A549 (cell line): ENCODE results near the gene HINFP. TPM values are rescaled to one million over a fixed set of nuclear protein-coding genes. Genes with fewer than 3 reads are reported as not detected.

Experiments
- ATAC-seq, 2 experiments: fragments of 200-7000 bp in 1 of 2; fragments of >200 bp in 1 of 2; cut with Nextera tagmentation in 1 of 2; cut with Tn5 transposase in 1 of 2; 3 replicates each; pipeline versions ENCODE4 v1.8.0 to v1.9.1; 2018 to 2020; ENCODE audit warnings: mild to moderate bottlenecking in 1 of 2, moderate library complexity in 1 of 2
- CTCF ChIA-PET: fragments of 300-600 bp; sonication (Branson Sonifier 250); formaldehyde crosslinking; extraction: SDS; loops from one replicate; lab custom pipeline; 2021; ENCODE audit warnings: antibody characterized with exemption, inconsistent platforms; lab: Yijun Ruan, JAX
- POLR2A ChIA-PET: fragments of 350-600 bp; formaldehyde crosslinking; extraction: SDS; loops from one replicate; lab custom pipeline; 2021; ENCODE audit warnings: antibody characterized with exemption, inconsistent platforms; lab: Yijun Ruan, JAX
- DNase-seq, 2 experiments: peaks; one replicate each; pipeline versions ENCODE4 v3.0.0 to v3.0.0-alpha.2; 2011 to 2016; ENCODE audit warnings: low read depth in 1 of 2, low spot score in 1 of 2
- FAIRE-seq: peaks from 2 replicates; lab custom pipeline; 2011; peaks lifted over from hg19 to GRCh38; lab: Jason Lieb, UNC
- H3K27ac ChIP-seq, 2 experiments: fragments of >200 bp; sonication (Bioruptor Twin); formaldehyde crosslinking; 3 replicates each; pipeline ENCODE4 v1.5.1; 2016 to 2017
- H3K4me1 ChIP-seq: fragments of >200 bp; sonication (Bioruptor Twin); formaldehyde crosslinking; 3 replicates; pipeline ENCODE4 v1.6.1; 2016
- H3K4me2 ChIP-seq: fragments of >200 bp; sonication (Bioruptor Twin); formaldehyde crosslinking; 3 replicates; pipeline ENCODE4 v1.6.1; 2016
- H3K4me3 ChIP-seq: fragments of >200 bp; sonication (Bioruptor Twin); formaldehyde crosslinking; 3 replicates; pipeline ENCODE4 v1.5.1; 2016
- H3K9me3 ChIP-seq: fragments of >200 bp; sonication (Bioruptor Twin); formaldehyde crosslinking; 3 replicates; pipeline ENCODE4 v1.6.1; 2016
- ATOH8 ChIP-seq: fragments of 250-450 bp; sonication (Bioruptor Pico); IDR thresholded peaks from 2 replicates; pipeline ENCODE4 v1.5.0; 2020; ENCODE audit warnings: low read depth, mild to moderate bottlenecking, moderate library complexity
- CBX2 ChIP-seq: fragments of 200-600 bp; sonication (generic); IDR thresholded peaks from 2 replicates; pipeline ENCODE4 v1.6.1; 2016; ENCODE audit warnings: low read depth, mild to moderate bottlenecking, borderline replicate concordance
- CBX8 ChIP-seq: fragments of 200-600 bp; sonication (generic); IDR thresholded peaks from 2 replicates; pipeline ENCODE4 v1.6.1; 2016
- CHD2 ChIP-seq: fragments of 150-350 bp; IDR thresholded peaks from 2 replicates; pipeline ENCODE4 v1.6.1; 2014; ENCODE audit warnings: low read length; ENCODE audit not compliant: partially characterized antibody
- CHD4 ChIP-seq: fragments of 200-600 bp; sonication (generic); IDR thresholded peaks from 2 replicates; pipeline ENCODE4 v1.6.1; 2016; ENCODE audit warnings: antibody characterized with exemption, mild to moderate bottlenecking, borderline replicate concordance
- EHMT2 ChIP-seq: fragments of 200-600 bp; sonication (generic); IDR thresholded peaks from 2 replicates; pipeline ENCODE4 v1.6.1; 2016; ENCODE audit warnings: antibody characterized with exemption, low read depth, mild to moderate bottlenecking, moderate library complexity
- ELK1 ChIP-seq: fragments of 150-350 bp; IDR thresholded peaks from 2 replicates; pipeline ENCODE4 v1.6.1; 2014; ENCODE audit warnings: low read depth, mild to moderate bottlenecking, low read length
- ESRRA ChIP-seq: fragments of 150-350 bp; IDR thresholded peaks from 2 replicates; pipeline ENCODE4 v1.6.1; 2014; ENCODE audit warnings: mild to moderate bottlenecking, low read length, borderline replicate concordance
- FOSB ChIP-seq: fragments of 250-450 bp; sonication (Bioruptor Pico); IDR thresholded peaks from 2 replicates; pipeline ENCODE4 v1.5.0; 2020; ENCODE audit warnings: mild to moderate bottlenecking, moderate library complexity
- HDAC2 ChIP-seq: fragments of 200-600 bp; sonication (generic); IDR thresholded peaks from 2 replicates; pipeline ENCODE4 v1.6.1; 2016
- HES2 ChIP-seq: fragments of >200 bp; sonication (Bioruptor Twin); formaldehyde crosslinking; IDR thresholded peaks from 2 replicates; pipeline ENCODE4 v1.6.1; 2016
- HEYL ChIP-seq: fragments of 250-450 bp; sonication (Bioruptor Pico); IDR thresholded peaks from 2 replicates; pipeline ENCODE4 v1.8.0; 2021; ENCODE audit warnings: mild to moderate bottlenecking, moderate library complexity
- KDM5A ChIP-seq: fragments of 200-600 bp; sonication (generic); IDR thresholded peaks from 2 replicates; pipeline ENCODE4 v1.6.1; 2016; ENCODE audit warnings: antibody characterized with exemption, mild to moderate bottlenecking
- NFE2L2 ChIP-seq: fragments of 150-350 bp; conservative IDR thresholded peaks from 2 replicates; pipeline ENCODE4 v1.6.1; 2014; ENCODE audit warnings: low read length
- NPAS2 ChIP-seq: fragments of 250-450 bp; sonication (Bioruptor Pico); IDR thresholded peaks from 2 replicates; pipeline ENCODE4 v1.8.0; 2022; ENCODE audit warnings: mild to moderate bottlenecking, moderate library complexity, borderline replicate concordance
- NR3C1 ChIP-seq: fragments of >200 bp; sonication (Bioruptor Twin); formaldehyde crosslinking; IDR thresholded peaks from 3 replicates; pipeline ENCODE4 v1.6.1; 2017
- PBX3 ChIP-seq: IDR thresholded peaks from 2 replicates; pipeline ENCODE4 v1.6.1; 2012
- POLR2AphosphoS2 ChIP-seq: conservative IDR thresholded peaks from 2 replicates; pipeline ENCODE4 v1.6.1; 2012; ENCODE audit warnings: low read length, improper control_type of control experiment, inconsistent platforms
- RAD21 ChIP-seq, 2 experiments: fragments of >200 bp in 1 of 2; sonication (Bioruptor Twin) in 1 of 2; formaldehyde crosslinking in 1 of 2; IDR thresholded peaks in 1 of 2; conservative IDR thresholded peaks in 1 of 2; 2 replicates in 1 of 2; 3 replicates in 1 of 2; pipeline ENCODE4 v1.6.1; 2012 to 2018; ENCODE audit warnings: inconsistent platforms in 1 of 2
- SMC3 ChIP-seq: fragments of >200 bp; sonication (Bioruptor Twin); formaldehyde crosslinking; IDR thresholded peaks from 3 replicates; pipeline ENCODE4 v1.6.1; 2018; ENCODE audit warnings: inconsistent platforms
- USF2 ChIP-seq: fragments of 450-650 bp; IDR thresholded peaks from 2 replicates; pipeline ENCODE4 v1.6.1; 2014; ENCODE audit warnings: antibody characterized with exemption
- ZFP36 ChIP-seq: fragments of 450-650 bp; IDR thresholded peaks from 2 replicates; pipeline ENCODE4 v1.6.1; 2014; ENCODE audit warnings: borderline replicate concordance; ENCODE audit not compliant: partially characterized antibody
- WGBS: methylation state at CpG from one replicate; pipeline ENCODE4 v1.1.6; 2017; ENCODE audit errors: missing lambda C conversion rate; 5-methylcytosine and 5-hydroxymethylcytosine counted together
- polyA plus RNA-seq, 4 experiments: library from polyadenylated mRNA; depleted of rRNA in 3 of 4; stranded (reverse); fragments of >200 nt; fragmentation: RNase III in 1 of 4; extraction: RNeasy Plus Mini Kit Qiagen cat#74134 plus additional on column Dnase treatment in 1 of 4; gene quantifications; 2 replicates in 3 of 4; 3 replicates in 1 of 4; pipeline ENCODE4 v1.2.3, GENCODE V29; 2011 to 2017

The HINFP gene
- polyA plus RNA-seq, 2 of the 4 experiments (the other 2 are of a cell fraction) = 10.0 to 13.0 TPM

- H3K4me2 ChIP-seq = no peak overlapping the region
- ATAC-seq (no peak), FAIRE-seq (no peak), DNase-seq (no peak)
- no peak overlapping the region for H3K27ac ChIP-seq
- H3K4me3 ChIP-seq = no peak overlapping the region
- peaks cover 11% of the 10 kb centered on the region for H3K4me1 ChIP-seq
- ChIA-PET CTCF (interaction anchor here (0.7 to 2.8 kb wide), 11 partner anchors 8 to 225 kb away, joined by 3 to 9 read pairs (median 3); partner anchors contain the start of genes DPAGT1, HINFP and NLRX1), POLR2A (interaction anchor here (1.8 to 2.4 kb wide), 2 partner anchors 9 to 10 kb away, joined by 9 to 10 read pairs; partner anchors contain the start of genes DPAGT1 and HINFP)
- WGBS = 77% methylated on average over 11 of the region's 12 CpGs
- H3K9me3 ChIP-seq = no peaks in the 10 kb centered on the region
- TF ChIP-seq USF2 (no peak), ZFP36 (no peak), POLR2AphosphoS2 (no peak), NFE2L2 (no peak)
Observed at GRCh38 chr11:119112314-119113020, 8.9 kb upstream of the HINFP start.

- no peak overlapping the region for H3K27ac ChIP-seq
- TF ChIP-seq EHMT2 = no peak
- TF ChIP-seq, all 56 proteins: peak for 0
- Histone ChIP-seq H3K4me3 (no peak overlapping the region), H3K4me1 (peaks cover 2% of the 10 kb centered on the region; the same call in 2 of the 3 replicates), H3K9me3 (no peaks in the 10 kb centered on the region), H3K4me2 (no peak overlapping the region)
- 94% methylated on average over 5 of the region's 9 CpGs for WGBS
- DNase-seq (no peak), ATAC-seq (no peak), FAIRE-seq (no peak)
- ChIA-PET CTCF (no interaction called here), POLR2A (no interaction called here)
Observed at GRCh38 chr11:119113716-119114115, 7.7 kb upstream of the HINFP start.

- Histone ChIP-seq H3K4me1 (no peaks in the 10 kb centered on the region), H3K9me3 (no peaks in the 10 kb centered on the region), H3K4me2 (no peak overlapping the region), H3K4me3 (no peak overlapping the region), H3K27ac (no peak overlapping the region)
- WGBS = 85% methylated on average over 5 of the region's 5 CpGs
- POLR2A ChIA-PET = no interaction called here
- ATAC-seq = no peak
- DNase-seq = no peak
- CTCF ChIA-PET = no interaction called here
- no peak for TF ChIP-seq RAD21 (conservative IDR thresholded peaks at IDR 0.05 in 1 of 2, IDR thresholded peaks at IDR 0.05 in 1 of 2)
- no peak for FAIRE-seq
Observed at GRCh38 chr11:119114351-119114750, 7.0 kb upstream of the HINFP start.

GRCh38 chr11:119115484-119116234 lies 5.7 kb upstream of the HINFP start:
- ATAC-seq (no peak), DNase-seq (no peak), FAIRE-seq (no peak)
- ChIA-PET CTCF (interaction anchor here (0.9 to 1.5 kb wide), 2 partner anchors 9 to 30 kb away, joined by 3 to 4 read pairs; partner anchors contain the start of gene C2CD2L), POLR2A (no interaction called here)
- Histone ChIP-seq H3K4me1 (0 out of 3 replicates have a peak, but pooled peaks cover 4% of the 10 kb centered on the region), H3K27ac (no peak overlapping the region), H3K9me3 (no peaks in the 10 kb centered on the region), H3K4me2 (no peak overlapping the region), H3K4me3 (no peak overlapping the region)
- 85% methylated on average over 23 of the region's 24 CpGs for WGBS
- TF ChIP-seq FOSB (CRISPR knock-in tag) (no peak), HEYL (CRISPR knock-in tag) (no peak), CHD2 (no peak), CBX2 (no peak), NFE2L2 (no peak), PBX3 (no peak), CHD4 (no peak), NPAS2 (CRISPR knock-in tag) (no peak), KDM5A (no peak), HDAC2 (no peak), SMC3 (no peak), ATOH8 (CRISPR knock-in tag) (no peak), POLR2AphosphoS2 (no peak), CBX8 (no peak), ELK1 (no peak), HES2 (no peak), ZFP36 (no peak), EHMT2 (no peak), NR3C1 (no peak), ESRRA (no peak)
